IPS-18a (cell line): ENCODE data around the gene HCN4.

Source experiments
- H3K27ac ChIP-seq: one replicate; pipeline ENCODE4 v1.5.1; 2013; ENCODE audit warnings: low read length
- H3K27me3 ChIP-seq: one replicate; pipeline ENCODE4 v1.6.1; 2013; ENCODE audit warnings: mild to moderate bottlenecking, low read length; ENCODE audit not compliant: control insufficient read depth, insufficient read depth
- H3K36me3 ChIP-seq: one replicate; pipeline ENCODE4 v1.6.1; 2013; ENCODE audit warnings: low read depth, low read length; ENCODE audit not compliant: control insufficient read depth
- H3K4me1 ChIP-seq: one replicate; pipeline ENCODE4 v1.6.1; 2013; ENCODE audit warnings: low read depth, low read length; ENCODE audit not compliant: control insufficient read depth
- H3K4me3 ChIP-seq: one replicate; pipeline ENCODE4 v1.5.1; 2013; ENCODE audit warnings: low read length
- H3K9ac ChIP-seq: one replicate; pipeline ENCODE4 v1.6.1; 2013; ENCODE audit warnings: mild to moderate bottlenecking, low read length, moderate library complexity
- H3K9me3 ChIP-seq: one replicate; pipeline ENCODE4 v1.6.1; 2013; ENCODE audit warnings: low read depth, low read length; ENCODE audit not compliant: control insufficient read depth

Gene HCN4

DNA sequence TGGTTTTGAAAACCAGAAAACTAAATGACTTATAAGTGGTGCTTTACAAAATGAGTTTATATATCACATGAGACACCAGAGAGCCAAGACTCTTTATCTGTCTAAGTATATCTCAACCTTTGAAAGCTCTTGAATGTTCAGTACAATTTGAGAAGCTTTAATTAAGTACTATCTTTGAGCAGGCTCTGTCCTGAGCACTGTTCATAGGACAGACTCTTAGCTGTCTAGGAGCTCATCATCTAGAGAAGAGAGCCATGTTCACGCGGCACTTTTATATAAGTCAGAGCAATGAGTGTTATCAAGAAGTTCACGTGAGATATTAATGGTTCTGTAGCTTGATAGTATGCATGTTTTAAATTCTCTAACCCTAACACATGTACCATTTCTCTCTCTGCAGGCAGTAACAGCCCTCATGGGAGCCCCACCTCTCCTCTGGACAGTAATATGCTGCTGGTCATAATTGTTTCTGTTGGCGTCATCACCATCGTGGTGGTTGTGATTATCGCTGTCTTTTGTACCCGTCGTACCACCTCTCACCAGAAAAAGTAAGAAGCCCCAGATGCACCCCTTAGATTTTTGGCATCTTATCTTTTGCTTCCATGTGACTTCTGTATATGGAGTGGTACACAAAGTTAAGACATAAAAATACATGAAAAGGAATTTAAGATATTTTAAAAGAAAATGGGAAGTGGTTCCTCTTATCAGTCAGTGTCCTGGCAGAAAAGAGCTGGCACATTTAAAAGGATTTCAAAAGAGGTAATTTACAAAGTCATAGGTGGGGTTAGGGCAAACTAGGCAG lies 86.0 kb downstream of the HCN4 start:
- peaks cover 27% of the 10 kb centered on the region for H3K36me3 ChIP-seq
- H3K4me1 ChIP-seq = no peaks in the 10 kb centered on the region
- no peaks in the 10 kb centered on the region for H3K27me3 ChIP-seq
- H3K9ac ChIP-seq = no peak overlapping the region
- no peaks in the 10 kb centered on the region for H3K9me3 ChIP-seq
- no peak overlapping the region for H3K27ac ChIP-seq
- H3K4me3 ChIP-seq = no peak overlapping the region

DNA sequence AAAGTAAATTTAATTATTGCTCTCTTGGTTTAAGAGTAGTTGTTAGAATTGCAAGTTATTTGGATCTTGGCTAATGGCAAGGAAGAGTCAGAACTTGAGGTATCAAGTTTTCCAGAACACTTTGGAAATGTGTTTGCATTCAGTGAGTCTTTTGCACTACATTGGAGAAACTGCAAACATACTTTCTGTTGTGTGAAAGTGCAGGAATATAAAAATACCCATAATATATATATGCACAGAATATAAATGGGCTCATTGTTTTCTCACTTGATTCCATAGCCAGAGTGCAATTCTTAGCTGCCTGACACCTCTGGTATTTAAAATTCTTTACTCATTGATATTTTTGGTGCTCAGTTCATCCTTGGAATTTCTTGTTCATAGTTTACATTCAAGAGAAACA lies 92.9 kb downstream of the HCN4 start:
- no peak overlapping the region for H3K4me3 ChIP-seq
- no peaks in the 10 kb centered on the region for H3K4me1 ChIP-seq
- H3K27ac ChIP-seq = no peak overlapping the region
- no peaks in the 10 kb centered on the region for H3K27me3 ChIP-seq
- H3K9ac ChIP-seq = no peak overlapping the region
- H3K36me3 ChIP-seq = peaks cover 11% of the 10 kb centered on the region
- H3K9me3 ChIP-seq = no peaks in the 10 kb centered on the region

DNA sequence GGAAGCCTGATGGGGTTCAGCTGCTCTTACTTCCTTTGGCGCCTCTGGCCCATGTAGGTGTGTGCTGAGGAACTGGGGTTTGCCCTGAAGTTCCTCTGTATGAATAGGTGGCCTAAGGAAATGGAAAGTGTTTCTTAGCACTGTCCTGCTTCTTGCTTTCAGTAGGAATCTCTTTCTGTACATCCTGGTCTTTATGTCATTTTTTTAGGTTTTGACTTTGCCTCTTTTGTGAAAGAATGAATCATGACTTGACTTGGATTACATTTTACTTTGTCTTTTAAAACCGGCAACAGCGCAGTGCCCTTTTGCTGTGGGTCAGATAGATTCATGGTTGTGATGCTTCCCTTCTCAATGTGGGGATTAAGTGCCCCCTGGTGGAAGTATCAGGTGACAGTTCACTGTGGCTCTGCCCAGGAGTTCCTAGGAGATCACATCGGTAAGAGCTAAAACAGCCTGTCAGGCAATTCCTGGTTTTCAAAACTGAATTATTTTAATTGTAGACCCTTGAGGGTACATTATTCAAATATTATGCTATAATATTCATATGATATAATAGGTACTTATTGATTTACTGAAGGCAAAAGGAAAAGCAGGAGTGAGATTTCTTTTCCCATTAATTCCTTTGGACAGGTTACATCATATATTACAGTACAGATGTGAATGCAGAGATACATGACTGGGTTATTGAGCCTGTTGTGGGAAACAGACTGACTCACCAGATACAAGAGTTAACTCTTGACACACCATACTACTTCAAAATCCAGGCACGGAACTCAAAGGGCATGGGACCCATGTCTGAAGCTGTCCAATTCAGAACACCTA lies 95.4 kb downstream of the HCN4 start:
- Histone ChIP-seq H3K27me3 (no peaks in the 10 kb centered on the region), H3K36me3 (peaks cover 21% of the 10 kb centered on the region), H3K9ac (no peak overlapping the region), H3K4me3 (no peak overlapping the region), H3K27ac (no peak overlapping the region), H3K4me1 (no peaks in the 10 kb centered on the region), H3K9me3 (no peaks in the 10 kb centered on the region)

GRCh38 chr15:73270366-73271097 lies 98.2 kb downstream of the HCN4 start:
- H3K36me3 ChIP-seq = peaks cover 34% of the 10 kb centered on the region
- H3K4me1 ChIP-seq = no peaks in the 10 kb centered on the region
- no peaks in the 10 kb centered on the region for H3K9me3 ChIP-seq
- H3K9ac ChIP-seq = no peak overlapping the region
- no peak overlapping the region for H3K4me3 ChIP-seq
- H3K27ac ChIP-seq = no peak overlapping the region
- H3K27me3 ChIP-seq = no peaks in the 10 kb centered on the region
